ENCODE data around the gene HCFC1R1. TPM values are rescaled to one million over a fixed set of nuclear protein-coding genes. Genes with fewer than 3 reads are reported as not detected.

The HCFC1R1 gene
- total and polyA plus RNA-seq, 2 of the 8 experiments (the other 6 are each of a cell fraction or from before 2014, with no cell fraction given) = 72.7 to 138 TPM

GRCh38 chr16:3003582-3004270 is 20.0 kb downstream of the HCFC1R1 start (continued):
- TF ChIP-seq CHD7 (IDR thresholded peaks at IDR 0.05; ENCODE audit: insufficient replicate concordance, low read length) = no peak
- no peak; the same call in 1 of the 2 replicates for TF ChIP-seq CEBPB (IDR thresholded peaks at IDR 0.05; ENCODE audit: low read depth, low read length)
- TF ChIP-seq RAD21 (IDR thresholded peaks at IDR 0.05 in 1 of 2, conservative IDR thresholded peaks at IDR 0.05 in 1 of 2; ENCODE audit: low read depth in 2 of 2, low read length in 2 of 2) = peak; percentile 85 to 92
- no peak for TF ChIP-seq SIRT6 (IDR thresholded peaks at IDR 0.05; ENCODE audit: low read length)
- no peak for TF ChIP-seq JUND (IDR thresholded peaks at IDR 0.05; ENCODE audit: low read length)
- no peak for TF ChIP-seq TCF12 (IDR thresholded peaks at IDR 0.05; ENCODE audit: low read depth, low read length)
- TF ChIP-seq, protein P1, sequence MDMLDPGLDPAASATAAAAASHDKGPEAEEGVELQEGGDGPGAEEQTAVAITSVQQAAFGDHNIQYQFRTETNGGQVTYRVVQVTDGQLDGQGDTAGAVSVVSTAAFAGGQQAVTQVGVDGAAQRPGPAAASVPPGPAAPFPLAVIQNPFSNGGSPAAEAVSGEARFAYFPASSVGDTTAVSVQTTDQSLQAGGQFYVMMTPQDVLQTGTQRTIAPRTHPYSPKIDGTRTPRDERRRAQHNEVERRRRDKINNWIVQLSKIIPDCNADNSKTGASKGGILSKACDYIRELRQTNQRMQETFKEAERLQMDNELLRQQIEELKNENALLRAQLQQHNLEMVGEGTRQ (IDR thresholded peaks at IDR 0.05; ENCODE audit: low read length) = no peak
- TF ChIP-seq EGR1 (IDR thresholded peaks at IDR 0.05; ENCODE audit: borderline replicate concordance, low read depth, low read length) = no peak
- TF ChIP-seq RNF2 (IDR thresholded peaks at IDR 0.05; ENCODE audit: borderline replicate concordance, low read depth, low read length, missing control alignments, poor library complexity, severe bottlenecking) = no peak

Data from H1 (cell line).